ENCODE results near the gene SNCAIP.
"Not testable (repeated sequence)": the region's sequence is repeated elsewhere in the genome, so short reads cannot be mapped to it uniquely, and the experiment has no call there.

The SNCAIP gene

DNA sequence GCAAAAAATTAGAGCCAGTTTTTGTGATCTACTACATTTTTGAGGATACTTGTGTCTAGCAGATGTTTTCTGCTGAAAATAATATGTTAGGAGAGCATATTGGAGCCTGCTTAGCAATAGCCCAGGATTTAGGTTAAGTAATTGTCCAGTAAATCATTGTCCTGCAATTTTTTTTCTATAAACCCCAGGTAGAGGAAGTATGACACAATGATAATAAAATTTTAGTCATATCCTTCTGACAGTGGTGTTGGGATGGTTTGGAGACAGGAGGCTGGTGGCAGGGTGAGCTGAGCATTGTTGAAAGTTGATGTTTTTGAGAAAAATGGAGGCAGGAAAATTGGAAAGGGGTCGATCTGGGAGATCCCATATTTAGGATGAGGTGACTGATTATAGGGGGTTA, 3.5 kb downstream of the SNCAIP start:
- no peak for DNase-seq (ENCODE audit: low spot score)

- no peak for DNase-seq (ENCODE audit: low spot score)
Observed at GRCh38 chr5:122316656-122317055, 4.6 kb downstream of the SNCAIP start.

DNA sequence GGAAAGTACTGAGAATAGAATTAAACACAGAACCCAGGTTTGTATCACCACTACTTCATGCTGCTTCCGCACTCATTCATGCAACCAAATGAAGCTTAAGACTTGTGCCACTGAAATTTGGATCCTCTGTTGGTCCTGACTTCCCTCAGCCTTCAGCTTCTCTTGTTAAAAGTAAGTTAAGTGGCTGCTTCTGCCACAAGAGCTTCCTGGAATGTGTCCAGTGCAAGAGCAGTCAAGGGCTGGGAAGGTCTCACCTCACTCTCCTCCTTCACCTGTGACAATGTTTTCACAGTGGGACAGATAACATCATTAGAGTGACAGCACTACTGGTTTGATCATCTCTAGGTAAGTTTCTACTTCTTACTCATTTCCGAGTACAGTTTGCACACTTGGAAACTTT, 7.9 kb downstream of the SNCAIP start:
- DNase-seq (ENCODE audit: low spot score): no peak

- no peak for DNase-seq (ENCODE audit: low spot score)
Observed at GRCh38 chr5:122321921-122322320, 9.9 kb downstream of the SNCAIP start.

DNA sequence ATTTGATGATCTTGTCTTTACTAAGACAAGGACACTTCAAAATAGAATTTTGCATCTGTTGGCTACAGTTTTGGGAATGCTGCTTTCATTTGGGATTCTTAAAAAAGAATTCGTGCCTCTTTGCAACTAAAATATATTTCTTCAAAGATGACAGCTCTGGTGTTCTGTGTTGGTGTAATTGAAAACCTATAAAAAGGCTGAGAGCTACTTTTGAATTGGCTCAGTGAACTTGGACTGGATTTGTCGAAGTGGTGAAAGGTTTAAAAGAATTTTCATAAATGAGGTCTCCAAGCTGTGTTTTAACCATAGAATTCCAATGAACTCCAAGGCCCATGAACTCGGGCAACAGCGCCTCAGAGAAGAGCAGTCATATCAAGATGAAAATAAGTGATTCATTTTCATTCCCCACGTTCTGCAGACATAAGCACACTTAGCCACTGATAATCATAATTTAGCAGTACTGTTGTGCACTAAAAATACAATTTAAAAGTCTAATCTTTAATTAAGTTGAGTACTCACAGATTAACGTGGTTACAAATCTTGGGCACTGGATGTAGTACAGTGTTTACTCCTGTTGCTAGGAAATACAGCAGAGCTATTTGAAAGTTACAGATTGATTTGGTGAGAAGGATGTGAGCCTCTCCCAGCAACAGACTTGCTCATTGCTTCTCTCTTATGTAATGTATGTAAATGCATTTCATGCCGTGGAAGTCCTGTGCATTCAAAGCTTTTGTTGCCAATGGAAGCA, 10.9 kb downstream of the SNCAIP start:
- DNase-seq (ENCODE audit: low spot score): no peak

DNA sequence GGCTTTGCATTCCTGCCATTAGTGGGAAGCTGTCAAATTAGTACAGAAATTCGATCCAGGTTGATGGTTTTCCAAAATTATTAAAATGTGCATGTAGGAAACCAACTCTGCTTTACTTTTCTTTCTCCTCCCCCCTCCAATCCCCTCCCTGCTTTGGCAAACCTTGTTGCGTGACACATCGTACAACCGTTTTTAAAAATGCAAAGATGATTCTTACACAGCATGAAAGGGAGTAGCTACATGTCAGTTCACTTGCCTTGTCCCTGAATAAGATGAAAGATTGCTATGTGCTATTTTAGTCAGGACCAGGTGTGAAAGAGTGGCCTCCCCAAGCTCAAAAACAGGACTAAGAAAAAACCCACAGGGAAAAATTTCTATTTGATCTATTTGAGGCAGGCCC, 11.7 kb downstream of the SNCAIP start:
- DNase-seq (ENCODE audit: low spot score): no peak

DNA sequence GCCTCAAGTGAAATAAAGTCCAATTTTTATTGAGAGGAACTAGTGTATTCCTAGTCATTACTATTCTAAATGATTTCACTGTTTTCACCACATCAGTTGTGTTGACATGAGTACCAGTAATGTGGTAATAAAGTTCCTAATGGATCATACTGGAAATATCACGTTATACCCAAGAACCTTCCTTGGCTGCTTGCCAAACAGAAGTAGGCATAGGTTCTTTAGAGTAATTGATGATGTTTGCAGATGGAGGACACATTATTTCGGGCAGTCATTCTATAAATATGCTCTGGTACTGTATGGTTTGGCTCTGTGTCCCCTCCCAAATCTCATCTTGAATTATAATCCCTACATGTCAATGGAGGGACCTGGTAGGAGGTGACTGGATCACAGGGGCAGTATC, 15.1 kb downstream of the SNCAIP start:
- no peak for DNase-seq (ENCODE audit: low spot score)

DNA sequence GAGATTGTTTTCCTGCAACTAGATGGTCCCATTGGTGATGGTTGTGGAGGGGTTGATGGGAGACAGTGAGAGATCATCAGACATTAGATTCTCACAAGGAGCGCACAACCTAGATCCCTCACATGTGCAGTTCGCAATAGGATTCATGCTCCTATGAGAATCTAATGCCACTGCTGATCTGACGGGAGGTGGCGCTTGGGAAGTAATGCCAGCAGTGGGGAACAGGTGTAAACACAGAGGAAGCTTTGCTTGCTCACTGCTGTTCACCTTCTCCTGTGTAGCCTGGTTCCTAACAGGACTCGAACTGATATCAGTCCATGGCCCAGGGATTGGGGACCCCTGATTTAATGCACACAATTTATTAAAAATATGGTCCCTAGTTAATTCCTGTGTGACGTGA, 18.8 kb downstream of the SNCAIP start:
- no peak for DNase-seq (ENCODE audit: low spot score)

- no peak for DNase-seq (ENCODE audit: low spot score)
Observed at GRCh38 chr5:122332599-122333555, 20.8 kb downstream of the SNCAIP start.

DNA sequence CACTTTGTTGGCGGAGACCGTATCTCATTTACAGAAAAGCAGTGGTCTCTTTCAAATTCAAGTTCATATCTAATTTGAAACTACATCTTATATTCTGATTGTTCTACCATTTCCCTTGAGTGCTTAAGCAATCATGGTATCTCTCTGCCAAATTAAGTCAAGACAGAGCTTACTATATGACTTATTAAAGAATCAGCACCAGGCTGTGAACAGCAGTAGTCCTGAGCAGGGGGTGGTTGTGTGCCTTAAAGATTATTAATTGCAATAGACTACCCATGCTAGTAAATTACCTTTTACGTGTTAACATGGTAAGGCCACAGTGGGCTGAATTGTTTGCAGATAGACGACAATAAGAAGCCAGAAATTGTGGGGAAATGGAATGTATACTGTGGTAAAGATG, 21.5 kb downstream of the SNCAIP start:
- no peak for DNase-seq (ENCODE audit: low spot score)

DNA sequence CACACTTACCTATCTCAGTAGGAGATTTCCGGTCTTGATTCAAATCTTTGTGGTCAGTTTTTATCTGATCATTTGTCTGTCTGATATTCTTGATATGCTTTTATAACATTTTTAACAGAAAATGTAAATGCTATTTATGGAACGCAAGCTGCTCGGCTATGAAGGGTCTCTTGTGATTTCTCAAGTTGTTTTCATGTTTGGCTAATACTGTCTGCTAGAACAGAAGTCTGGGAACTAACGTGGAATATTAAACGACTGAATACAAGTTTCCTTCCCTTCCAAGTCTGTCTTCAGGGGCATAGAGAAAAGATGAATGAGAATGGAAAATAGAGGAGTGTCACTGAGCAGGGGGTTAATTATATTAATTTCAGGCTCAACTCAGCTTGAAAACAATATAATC, 27.6 kb downstream of the SNCAIP start:
- DNase-seq (ENCODE audit: low spot score): no peak

DNA sequence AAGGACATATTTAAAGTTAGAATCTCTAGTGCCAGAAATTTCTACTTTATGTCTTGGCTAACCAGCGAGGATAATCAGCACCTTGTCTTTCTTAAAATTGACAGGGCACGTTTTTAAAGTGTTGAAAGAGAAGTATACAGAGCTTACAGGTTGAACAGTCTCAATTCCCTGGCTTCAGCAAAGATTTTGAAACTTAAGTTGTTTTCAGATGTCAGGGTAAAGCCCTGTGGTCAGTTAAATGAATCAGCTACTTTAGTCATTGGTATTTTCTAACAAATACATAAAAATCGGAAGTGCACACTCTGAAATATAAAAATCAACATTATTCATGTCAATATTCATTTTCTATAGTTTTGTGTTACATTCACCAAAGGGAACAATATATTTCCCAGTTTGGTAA, 29.1 kb downstream of the SNCAIP start:
- DNase-seq (ENCODE audit: low spot score): no peak

- DNase-seq (ENCODE audit: low spot score): no peak
Observed at GRCh38 chr5:122342256-122342655, 30.2 kb downstream of the SNCAIP start.

- DNase-seq (ENCODE audit: low spot score): no peak
Observed at GRCh38 chr5:122346897-122347581, 35.0 kb downstream of the SNCAIP start.

DNA sequence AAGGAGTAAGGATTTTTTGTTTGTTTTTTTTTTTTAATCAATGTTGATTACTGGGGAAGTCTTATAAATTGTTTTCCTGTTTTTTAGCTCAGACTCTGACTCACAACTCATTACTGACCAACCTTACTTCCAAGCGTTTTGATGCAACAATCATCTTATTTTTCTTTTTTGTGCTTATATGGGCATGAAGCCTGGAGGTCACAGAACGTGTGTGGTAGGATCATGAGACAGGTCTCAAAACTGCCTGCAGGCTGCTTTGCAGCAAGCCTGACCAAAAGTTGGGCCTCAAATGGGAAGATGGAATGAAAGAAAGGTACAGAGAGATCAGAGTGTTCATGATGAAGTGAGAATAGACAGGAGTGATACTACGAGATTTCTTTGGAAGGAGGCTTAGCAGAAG, 38.5 kb downstream of the SNCAIP start:
- no peak for DNase-seq (ENCODE audit: low spot score)

DNA sequence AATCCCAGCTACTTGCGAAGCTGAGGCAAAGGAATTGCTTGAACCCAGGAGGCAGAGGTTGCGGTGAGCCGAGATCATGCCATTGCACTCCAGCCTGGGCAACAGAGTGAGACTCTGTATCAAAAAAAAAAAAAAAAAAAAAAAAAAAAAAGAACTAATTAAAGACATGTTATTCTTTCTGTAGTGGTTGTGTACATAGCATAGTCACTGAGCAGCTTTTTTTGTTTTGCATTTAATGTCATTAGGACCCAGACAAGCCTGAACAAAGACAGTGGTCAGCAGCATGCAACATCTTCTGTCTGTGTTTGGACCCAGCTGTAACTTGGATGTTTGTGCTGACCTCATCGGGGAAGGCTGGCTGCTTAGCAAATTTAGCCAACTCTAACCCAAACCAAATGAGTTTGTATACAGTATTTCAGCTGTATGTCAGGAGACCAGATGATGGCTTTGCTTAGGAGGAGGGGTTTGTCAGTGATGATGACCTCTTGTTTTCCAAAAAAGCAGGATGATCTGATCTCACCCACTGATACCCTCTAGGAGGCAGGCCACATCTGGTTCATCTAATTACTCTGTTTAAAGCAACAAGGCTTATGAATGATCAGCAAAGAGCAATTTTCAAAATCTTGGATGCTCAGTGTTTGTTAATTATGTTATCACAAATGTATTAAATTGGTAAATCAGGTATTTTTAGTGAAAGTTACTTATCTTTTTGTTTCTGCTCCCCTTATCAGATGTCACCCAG, 39.5 kb downstream of the SNCAIP start:
- no peak for DNase-seq (ENCODE audit: low spot score)

DNA sequence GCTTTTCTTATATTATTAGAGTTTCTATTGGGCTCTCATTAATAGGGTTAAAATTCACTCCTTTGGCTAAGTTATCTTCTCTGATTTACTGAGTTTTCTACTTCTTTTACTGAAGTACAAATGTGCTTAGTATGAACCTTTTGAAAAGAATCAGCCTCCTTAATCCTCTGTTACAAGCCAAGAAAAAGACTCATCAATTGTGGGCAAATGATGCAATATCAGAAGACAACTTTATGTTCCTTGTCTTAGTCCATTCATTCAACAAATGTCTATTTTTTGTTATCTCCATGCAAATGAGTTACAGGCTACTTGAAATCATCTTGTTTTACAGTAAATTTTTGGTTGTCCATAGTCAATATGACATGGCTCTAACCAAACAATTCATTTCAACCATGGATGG, 40.3 kb downstream of the SNCAIP start:
- no peak for DNase-seq (ENCODE audit: low spot score)

DNA sequence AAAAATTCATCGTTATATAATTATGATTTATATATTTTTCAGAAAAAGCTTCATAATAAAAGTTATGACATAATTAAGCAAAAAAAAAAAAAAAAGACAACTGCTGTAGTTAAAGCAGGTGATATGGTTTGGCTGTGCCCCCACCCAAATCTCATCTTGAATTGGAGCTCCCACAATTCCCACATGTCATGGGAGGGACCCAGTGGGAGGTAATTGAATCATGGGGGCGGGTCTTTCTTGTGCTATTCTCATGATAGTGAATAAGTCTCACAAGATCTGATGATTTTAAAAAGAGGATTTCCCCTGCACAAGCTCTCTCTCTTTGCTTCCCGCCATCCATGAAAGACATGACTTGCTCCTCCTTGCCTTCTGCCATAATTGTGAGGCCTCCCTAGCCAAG, 41.3 kb downstream of the SNCAIP start:
- not testable (repeated sequence) for DNase-seq (ENCODE audit: low spot score)

GRCh38 chr5:122354293-122354692, 42.3 kb downstream of the SNCAIP start:
- no peak for DNase-seq (ENCODE audit: low spot score)

GRCh38 chr5:122355324-122355723, 43.3 kb downstream of the SNCAIP start:
- no peak for DNase-seq (ENCODE audit: low spot score)

DNA sequence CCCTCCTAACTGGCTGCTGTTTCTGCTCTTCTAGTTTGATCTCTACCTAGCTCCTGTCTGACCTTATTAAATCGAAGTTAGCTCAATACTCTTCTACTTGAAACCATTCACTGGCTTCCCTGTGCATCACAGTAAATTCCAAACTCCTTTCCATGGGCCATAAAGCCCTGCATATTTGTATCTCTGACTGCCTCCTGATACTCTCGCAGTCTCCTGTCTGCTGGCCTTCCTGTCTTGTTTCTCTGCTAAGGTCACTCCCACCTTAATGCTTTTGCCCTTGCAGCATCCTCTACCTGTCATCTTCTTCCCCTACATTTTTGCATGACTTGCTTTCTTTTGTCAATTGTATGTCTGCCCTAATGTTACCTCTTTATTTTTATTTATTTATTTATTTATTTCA, 44.8 kb downstream of the SNCAIP start:
- DNase-seq (ENCODE audit: low spot score): no peak

GRCh38 chr5:122358372-122358979, 46.4 kb downstream of the SNCAIP start:
- DNase-seq (ENCODE audit: low spot score): no peak
